Large intestine (tissue), 3 donors: Measurements from ENCODE around the gene MERTK. TPM values are rescaled to one million over a fixed set of nuclear protein-coding genes. Genes with fewer than 3 reads are reported as not detected.
A peak's percentile ranks its signal among the peaks of the same experiment; 100 is the strongest.

Experiments used
- DNase-seq, 2 donors: peaks; one replicate each; pipeline versions ENCODE4 v3.0.0 to v3.0.0-alpha.2; 2013
- H3K27ac ChIP-seq: one replicate; pipeline ENCODE4 v1.5.1; 2013; ENCODE audit warnings: low read length
- H3K27me3 ChIP-seq: 2 replicates; pipeline ENCODE4 v1.6.1; 2013; ENCODE audit warnings: low read length; ENCODE audit not compliant: control insufficient read depth, insufficient read depth
- H3K36me3 ChIP-seq: 2 replicates; pipeline ENCODE4 v1.6.1; 2013; ENCODE audit warnings: low read length; ENCODE audit not compliant: control insufficient read depth, insufficient read depth
- H3K4me1 ChIP-seq: one replicate; pipeline ENCODE4 v1.6.1; 2013; ENCODE audit warnings: low read length; ENCODE audit not compliant: control insufficient read depth, insufficient read depth
- H3K4me3 ChIP-seq: one replicate; pipeline ENCODE4 v1.5.1; 2013; ENCODE audit warnings: low read length
- H3K9me3 ChIP-seq: one replicate; pipeline ENCODE4 v1.6.1; 2013; ENCODE audit warnings: mild to moderate bottlenecking, low read depth, low read length, moderate library complexity; ENCODE audit not compliant: control insufficient read depth
- WGBS: methylation state at CpG from one replicate; pipeline ENCODE4 v1.1.5; 2013; ENCODE audit warnings: low lambda C conversion rate; ENCODE audit not compliant: insufficient coverage; 5-methylcytosine and 5-hydroxymethylcytosine counted together
- polyA plus RNA-seq: library from polyadenylated mRNA; unstranded; fragments of 120-200 nt; gene quantifications from one replicate; pipeline ENCODE4 v1.2.1, GENCODE V29; 2013

MERTK gene
- polyA plus RNA-seq, 1 donor, result 8.7 TPM

- peak in 1 of 2 donors; percentile 36 for DNase-seq
- Histone ChIP-seq H3K4me1 (peaks cover 15% of the 10 kb centered on the region), H3K4me3 (no peak overlapping the region), H3K27ac (peak overlapping the region; percentile 57), H3K36me3 (peaks cover 6% of the 10 kb centered on the region), H3K9me3 (no peaks in the 10 kb centered on the region), H3K27me3 (no peaks in the 10 kb centered on the region)
- no CpG with 5 or more reads among the region's 2 CpGs for WGBS
These were observed 47.3 kb downstream of the MERTK start for GRCh38 chr2:111945444-111946293.

DNA sequence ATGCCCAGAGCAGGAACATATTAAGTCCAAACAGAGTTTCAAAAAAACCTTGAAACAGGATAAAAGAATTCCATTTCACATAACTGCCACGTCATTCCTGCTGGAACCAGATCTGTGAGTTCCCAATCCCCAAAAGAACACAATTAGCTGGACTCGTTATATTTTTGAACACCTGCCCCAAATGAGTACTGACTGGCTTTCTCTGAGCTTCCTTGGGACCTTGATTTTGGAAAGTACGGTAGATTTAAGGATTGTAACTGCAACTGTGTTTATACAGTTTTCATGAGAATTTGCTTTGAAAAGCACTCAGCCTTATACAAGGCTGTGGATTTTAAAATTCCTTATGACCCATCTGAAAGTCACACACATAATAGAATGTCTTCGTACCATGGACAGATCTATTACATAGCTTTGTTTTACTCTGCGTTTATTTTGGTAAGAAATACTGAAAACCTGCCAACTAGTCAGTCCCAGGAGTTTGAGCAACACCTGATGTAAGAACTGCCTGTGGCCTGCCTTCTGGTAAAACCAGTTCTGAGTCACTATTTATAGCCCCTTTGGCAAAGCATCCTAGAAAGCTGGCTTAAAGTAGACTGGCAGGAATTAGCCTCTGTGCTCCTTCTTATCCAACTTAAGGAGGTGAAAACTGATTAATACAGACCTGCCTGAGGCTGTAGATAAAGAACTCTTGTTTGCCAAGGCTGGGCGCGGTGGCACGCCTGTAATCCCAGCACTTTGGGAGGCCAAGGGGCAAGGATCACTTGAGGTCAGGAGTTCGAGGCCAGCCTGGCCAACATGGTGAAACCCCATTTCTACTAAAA is 48.1 kb downstream of the MERTK start:
- H3K9me3 ChIP-seq, result no peaks in the 10 kb centered on the region
- no peaks in the 10 kb centered on the region for H3K27me3 ChIP-seq
- H3K27ac ChIP-seq, result peak overlapping the region; percentile 57
- peaks cover 6% of the 10 kb centered on the region for H3K36me3 ChIP-seq
- H3K4me3 ChIP-seq, result no peak overlapping the region
- WGBS, result 0% methylated on average over 1 of the region's 9 CpGs
- DNase-seq, result peak; percentile 76 to 89
- H3K4me1 ChIP-seq, result peaks cover 15% of the 10 kb centered on the region

DNA sequence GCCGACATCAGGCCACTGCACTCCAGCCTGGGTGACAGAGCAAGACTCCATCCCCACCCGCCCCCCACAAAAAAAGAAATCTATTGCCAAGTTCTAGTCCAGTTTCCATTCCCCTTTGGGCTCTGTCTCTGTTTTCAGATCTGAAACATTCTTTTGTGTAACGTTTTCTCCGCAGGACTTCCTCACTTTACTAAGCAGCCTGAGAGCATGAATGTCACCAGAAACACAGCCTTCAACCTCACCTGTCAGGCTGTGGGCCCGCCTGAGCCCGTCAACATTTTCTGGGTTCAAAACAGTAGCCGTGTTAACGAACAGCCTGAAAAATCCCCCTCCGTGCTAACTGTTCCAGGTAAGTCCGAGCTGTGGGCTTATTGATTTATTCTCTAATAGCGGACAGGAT is 48.8 kb downstream of the MERTK start:
- H3K9me3 ChIP-seq, result no peaks in the 10 kb centered on the region
- WGBS, result 60% methylated on average over 1 of the region's 11 CpGs
- no peak overlapping the region for H3K4me3 ChIP-seq

GRCh38 chr2:111948832-111949231 is 50.4 kb downstream of the MERTK start:
- no peak for DNase-seq
- no peaks in the 10 kb centered on the region for H3K9me3 ChIP-seq

More for the DNA sequence above, 48.8 kb downstream of the MERTK start:
- Histone ChIP-seq H3K4me1 (peaks cover 15% of the 10 kb centered on the region), H3K27me3 (no peaks in the 10 kb centered on the region), H3K36me3 (peaks cover 6% of the 10 kb centered on the region), H3K27ac (no peak overlapping the region)
- DNase-seq, result no peak

DNA sequence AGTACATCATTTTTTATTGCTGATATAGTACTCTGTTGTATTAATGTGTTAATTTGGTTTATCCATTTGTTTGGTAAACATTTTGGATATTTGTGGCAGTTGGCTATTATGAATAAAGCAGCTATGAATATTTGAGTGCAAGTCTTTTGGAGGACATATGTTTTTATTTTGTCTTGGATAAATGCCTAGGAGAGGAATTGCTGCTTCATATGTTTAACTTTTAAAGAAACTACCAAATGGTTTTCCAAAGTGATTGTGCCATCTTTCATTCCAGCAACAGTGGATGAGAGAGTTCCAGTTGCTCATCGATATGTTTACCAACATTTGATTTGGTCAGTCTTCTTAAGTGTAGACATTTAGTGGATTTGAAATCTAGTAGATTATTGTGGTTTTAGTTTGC is 51.8 kb downstream of the MERTK start:
- Histone ChIP-seq H3K27ac (no peak overlapping the region), H3K36me3 (peaks cover 8% of the 10 kb centered on the region), H3K27me3 (no peaks in the 10 kb centered on the region), H3K4me1 (peaks cover 15% of the 10 kb centered on the region), H3K9me3 (no peaks in the 10 kb centered on the region), H3K4me3 (no peak overlapping the region)
- DNase-seq, result no peak
- WGBS, result no CpG with 5 or more reads among the region's 1 CpG

More at GRCh38 chr2:111948832-111949231, 50.4 kb downstream of the MERTK start:
- Histone ChIP-seq H3K27ac (no peak overlapping the region), H3K27me3 (no peaks in the 10 kb centered on the region), H3K36me3 (peaks cover 8% of the 10 kb centered on the region), H3K4me3 (no peak overlapping the region), H3K4me1 (peaks cover 15% of the 10 kb centered on the region)
- 100% methylated on average over 1 of the region's 4 CpGs for WGBS

DNA sequence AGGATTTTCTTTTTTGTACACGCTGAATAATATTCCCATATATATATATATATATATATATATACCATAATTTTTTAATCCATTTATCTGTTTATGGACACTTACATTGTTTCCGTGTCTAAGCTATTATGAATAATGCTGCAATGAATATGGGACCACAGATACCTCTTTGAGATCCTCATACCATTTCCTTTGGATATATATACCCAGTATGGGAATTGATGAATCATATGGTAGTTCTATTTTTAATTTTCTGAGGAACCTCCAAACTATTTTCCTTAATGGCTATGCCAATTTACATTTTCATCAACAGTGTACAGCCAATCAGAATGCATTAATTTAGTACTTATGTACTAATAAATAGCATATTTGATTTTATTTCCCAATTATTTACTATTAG is 53.1 kb downstream of the MERTK start:
- Histone ChIP-seq H3K9me3 (no peaks in the 10 kb centered on the region), H3K4me3 (no peak overlapping the region), H3K27ac (no peak overlapping the region), H3K36me3 (peaks cover 8% of the 10 kb centered on the region), H3K4me1 (peaks cover 5% of the 10 kb centered on the region), H3K27me3 (no peaks in the 10 kb centered on the region)
- no peak for DNase-seq
- WGBS, result no CpG with 5 or more reads among the region's 2 CpGs

- Histone ChIP-seq H3K27ac (no peak overlapping the region), H3K36me3 (peaks cover 4% of the 10 kb centered on the region), H3K4me3 (no peak overlapping the region), H3K4me1 (no peaks in the 10 kb centered on the region), H3K27me3 (no peaks in the 10 kb centered on the region), H3K9me3 (no peaks in the 10 kb centered on the region)
- no CpG with 5 or more reads among the region's 6 CpGs for WGBS
- DNase-seq, result no peak
These were observed 54.6 kb downstream of the MERTK start for GRCh38 chr2:111952871-111953452.

DNA sequence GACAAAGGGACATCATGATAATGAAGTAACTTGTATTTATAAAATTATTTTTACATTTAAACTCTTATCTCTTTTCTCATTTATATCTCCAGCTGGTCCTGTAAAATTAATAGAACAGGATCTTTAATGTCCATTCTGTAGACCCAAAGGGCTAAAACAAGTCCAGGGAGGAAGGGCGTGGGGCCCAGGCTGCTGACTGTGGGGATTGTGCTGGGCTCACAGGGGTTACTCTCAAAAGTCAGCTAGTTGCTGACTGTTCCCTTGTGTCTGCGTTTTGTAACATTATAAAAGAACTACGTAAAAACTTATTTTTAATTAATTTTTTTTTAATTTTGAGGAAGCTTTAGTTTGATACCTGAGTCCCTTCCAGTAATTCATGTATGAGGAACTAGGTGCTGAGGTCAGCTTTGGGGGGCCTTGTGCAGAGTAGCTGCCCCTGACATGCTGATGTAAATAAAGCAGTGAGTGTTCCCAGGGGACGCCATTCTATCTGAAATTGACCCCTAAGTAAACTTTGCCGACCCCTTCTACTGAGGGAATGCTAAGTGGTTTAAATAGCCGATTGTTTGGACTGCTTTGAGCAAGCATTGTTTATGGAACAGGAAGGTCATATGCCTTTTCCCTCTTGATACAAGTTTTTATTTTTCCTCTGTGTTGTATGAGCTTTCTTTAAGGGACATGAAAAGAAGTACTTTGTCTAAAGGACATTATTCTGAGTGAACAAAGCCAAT is 56.4 kb downstream of the MERTK start:
- Histone ChIP-seq H3K9me3 (no peaks in the 10 kb centered on the region), H3K27ac (no peak overlapping the region), H3K4me1 (no peaks in the 10 kb centered on the region), H3K27me3 (no peaks in the 10 kb centered on the region), H3K4me3 (no peak overlapping the region), H3K36me3 (peaks cover 2% of the 10 kb centered on the region)
- no CpG with 5 or more reads among the region's 6 CpGs for WGBS
- no peak for DNase-seq

DNA sequence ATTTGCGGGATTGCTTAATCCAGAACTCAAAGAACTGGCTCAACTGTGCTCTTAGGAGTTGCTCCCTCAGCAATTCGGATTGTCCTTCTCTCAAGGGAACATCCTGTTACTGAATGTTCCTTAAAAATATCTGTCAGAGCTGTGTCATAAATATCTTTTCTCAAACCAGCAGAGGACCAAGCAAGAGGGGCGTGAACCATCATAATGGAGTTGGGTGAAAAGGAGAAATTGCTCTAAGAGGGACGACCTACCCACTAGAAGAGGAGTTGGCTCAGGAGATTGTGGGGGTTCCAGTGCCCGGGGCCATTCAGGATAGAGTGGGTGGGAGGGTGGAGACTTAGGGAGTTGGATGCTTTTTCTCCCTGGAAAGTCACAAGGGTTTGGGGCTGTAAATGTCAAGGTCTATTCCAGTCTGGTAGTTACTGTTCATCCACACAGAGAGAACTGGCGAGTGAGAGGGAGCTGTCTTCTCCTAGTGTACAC is 59.5 kb downstream of the MERTK start:
- Histone ChIP-seq H3K36me3 (peaks cover under 1% of the 10 kb centered on the region), H3K4me3 (no peak overlapping the region), H3K4me1 (no peaks in the 10 kb centered on the region), H3K27ac (no peak overlapping the region), H3K9me3 (no peaks in the 10 kb centered on the region), H3K27me3 (no peaks in the 10 kb centered on the region)
- 100% methylated on average over 4 of the region's 6 CpGs for WGBS
- no peak for DNase-seq

DNA sequence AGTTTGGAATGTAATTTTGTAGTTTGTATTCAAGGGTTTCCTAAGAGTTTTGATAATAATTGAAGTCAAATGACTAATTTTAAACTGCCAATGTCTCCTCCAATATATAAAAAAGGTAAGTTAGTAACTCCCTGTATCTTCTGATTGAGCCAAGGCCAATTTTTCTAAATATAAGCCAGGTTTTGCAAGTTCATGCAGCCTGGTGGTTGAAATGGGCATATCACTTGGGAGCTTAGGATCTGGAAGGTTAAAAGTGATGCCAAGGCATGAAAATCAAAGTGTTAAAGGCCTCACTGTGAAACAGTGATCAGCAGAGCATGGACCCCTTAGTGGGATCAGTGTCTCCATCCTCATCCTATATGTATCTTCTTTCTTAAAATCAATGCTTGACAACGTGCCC is 60.5 kb downstream of the MERTK start:
- H3K4me3 ChIP-seq, result no peak overlapping the region
- H3K27me3 ChIP-seq, result no peaks in the 10 kb centered on the region
- DNase-seq, result no peak
- H3K4me1 ChIP-seq, result no peaks in the 10 kb centered on the region
- no peak overlapping the region for H3K27ac ChIP-seq
- H3K9me3 ChIP-seq, result no peaks in the 10 kb centered on the region
- 86% methylated on average over 1 of the region's 1 CpG for WGBS
- H3K36me3 ChIP-seq, result no peaks in the 10 kb centered on the region
